ENCODE data around the gene CRABP2.

CRABP2 gene

DNA sequence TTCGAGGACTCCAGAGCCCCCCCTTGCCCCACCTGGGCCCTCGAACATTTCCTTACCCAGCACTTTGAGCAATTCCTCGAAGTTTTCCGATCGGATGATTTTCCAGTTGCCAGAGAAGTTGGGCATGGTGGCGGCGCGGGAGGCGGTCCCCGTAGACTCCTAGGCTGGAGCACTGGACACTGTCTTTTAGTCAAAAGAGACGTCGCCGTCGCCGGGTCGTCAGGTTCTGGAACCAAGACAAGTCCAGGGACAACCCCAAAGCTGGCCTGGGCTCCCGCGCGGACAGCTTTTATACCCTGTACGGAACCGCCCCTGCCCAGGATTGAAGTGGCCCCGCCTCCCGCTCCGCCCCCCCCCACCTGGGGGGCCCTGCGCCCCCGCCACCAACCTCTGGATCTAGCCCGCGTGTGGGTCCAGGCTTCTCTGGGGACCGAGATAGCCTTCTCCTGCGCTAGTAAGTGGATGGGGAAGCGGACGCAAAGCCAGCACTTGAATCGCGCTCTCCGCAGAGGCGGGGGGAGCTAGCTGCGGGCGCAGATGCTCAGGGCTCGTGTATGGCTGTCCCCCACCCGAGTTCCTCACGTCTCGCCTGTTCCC lies at the start of gene CRABP2:
Gene CRABP2, minus strand, starts transcription at position 263 of the 597 bp plus-strand sequence. Its CDS starts 137 bp downstream, at position 126.
- in situ Hi-C loops (cut with HindIII; ENCODE audit: low sequenced_read_pairs), result no loop called here

DNA sequence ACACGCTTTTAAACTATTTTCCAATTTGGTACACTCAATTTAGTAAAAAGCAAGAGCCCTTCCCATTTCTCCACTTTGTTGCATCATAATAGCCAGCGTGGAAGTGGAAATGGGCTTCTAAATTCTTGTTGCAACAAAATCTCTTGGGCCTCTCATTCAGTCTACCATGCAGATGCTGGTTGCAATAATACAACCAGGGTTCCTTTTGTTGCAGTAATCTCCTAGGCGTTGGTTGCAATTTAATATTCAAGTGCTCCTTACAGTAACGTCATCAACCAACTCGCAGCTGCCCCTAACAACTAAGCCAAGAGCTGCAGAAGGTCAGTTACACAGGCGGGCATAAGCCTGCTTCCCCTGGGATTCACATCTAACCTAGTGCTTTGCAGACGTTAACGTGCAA lies 48.8 kb upstream of the CRABP2 start:
- in situ Hi-C loops (cut with HindIII; ENCODE audit: low sequenced_read_pairs), result no loop called here

GRCh38 chr1:156752843-156753482 lies 47.6 kb upstream of the CRABP2 start:
- in situ Hi-C loops (cut with HindIII; ENCODE audit: low sequenced_read_pairs), result no loop called here

GRCh38 chr1:156751757-156752481 lies 46.5 kb upstream of the CRABP2 start:
- in situ Hi-C loops (cut with HindIII; ENCODE audit: low sequenced_read_pairs), result no loop called here

- in situ Hi-C loops (cut with HindIII; ENCODE audit: low sequenced_read_pairs), result no loop called here
Observed at GRCh38 chr1:156751451-156751756, 46.0 kb upstream of the CRABP2 start, which contains the start of gene HDGF. TSS of gene HDGF (minus strand) at chr1:156751675. CDS start at chr1:156751429, 246 bp downstream.

GRCh38 chr1:156750711-156751450 lies 45.5 kb upstream of the CRABP2 start:
- in situ Hi-C loops (cut with HindIII; ENCODE audit: low sequenced_read_pairs), result no loop called here

DNA sequence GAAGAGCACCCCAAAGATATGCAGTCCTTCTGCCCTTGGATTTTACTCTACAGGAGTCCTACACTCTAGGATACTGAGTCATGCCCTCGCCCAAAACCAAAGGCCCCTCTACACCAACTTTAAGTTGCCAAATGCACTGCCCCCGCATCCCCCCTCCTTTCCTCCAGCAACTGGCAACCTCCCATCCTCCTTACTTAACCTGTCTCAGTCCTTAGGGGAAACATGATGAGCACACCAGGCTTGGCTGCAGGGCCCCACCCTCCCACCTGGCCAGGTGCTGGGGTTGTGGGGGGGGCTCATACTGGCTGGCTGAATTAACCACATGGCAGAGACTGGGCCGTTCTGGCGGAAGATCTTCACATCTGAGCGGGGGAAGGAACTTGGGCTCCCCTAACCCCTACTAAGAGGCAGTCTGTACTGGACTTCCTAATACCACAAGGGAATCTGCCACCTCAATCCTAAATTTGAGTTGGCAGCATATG lies 44.8 kb upstream of the CRABP2 start:
- in situ Hi-C loops (cut with HindIII; ENCODE audit: low sequenced_read_pairs), result no loop called here

- in situ Hi-C loops (cut with HindIII; ENCODE audit: low sequenced_read_pairs), result no loop called here
Observed at GRCh38 chr1:156749419-156750118, 44.2 kb upstream of the CRABP2 start.

DNA sequence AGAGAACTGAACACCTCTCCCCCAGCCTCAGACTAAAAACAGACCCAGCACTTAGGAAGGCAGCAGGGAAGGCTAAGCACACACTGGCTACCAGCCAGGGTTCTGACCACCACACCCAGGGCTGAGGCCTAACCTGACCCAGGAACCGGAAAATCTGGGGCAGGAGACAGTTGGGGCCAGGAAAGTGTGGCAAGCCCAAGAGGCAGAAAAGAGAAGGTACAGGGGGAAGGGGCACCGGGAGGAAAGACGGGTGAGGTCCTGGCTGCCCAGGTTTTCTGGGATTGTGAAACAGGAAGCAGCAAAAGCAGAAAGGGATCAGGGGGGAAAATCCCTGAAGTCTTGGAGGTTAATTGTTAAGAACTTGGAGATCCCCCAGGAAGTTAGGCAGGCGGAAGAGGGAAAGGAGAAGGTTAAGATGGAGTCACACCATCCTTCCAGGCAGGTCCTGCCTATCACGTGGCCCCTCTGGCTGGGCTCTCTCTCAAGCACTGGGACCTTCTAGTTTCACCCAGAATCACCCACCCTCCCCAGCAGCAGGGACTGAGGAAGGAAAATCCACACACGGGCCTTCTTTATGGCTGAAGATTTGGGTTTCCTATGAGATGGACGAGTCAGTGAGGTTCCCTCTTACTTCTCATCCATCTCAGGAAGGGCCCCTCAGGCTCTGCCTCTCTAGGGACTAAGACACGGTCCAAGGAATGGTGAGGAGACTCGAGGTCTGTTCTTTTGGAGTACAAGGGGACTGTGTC lies 43.5 kb upstream of the CRABP2 start:
- in situ Hi-C loops (cut with HindIII; ENCODE audit: low sequenced_read_pairs), result no loop called here

DNA sequence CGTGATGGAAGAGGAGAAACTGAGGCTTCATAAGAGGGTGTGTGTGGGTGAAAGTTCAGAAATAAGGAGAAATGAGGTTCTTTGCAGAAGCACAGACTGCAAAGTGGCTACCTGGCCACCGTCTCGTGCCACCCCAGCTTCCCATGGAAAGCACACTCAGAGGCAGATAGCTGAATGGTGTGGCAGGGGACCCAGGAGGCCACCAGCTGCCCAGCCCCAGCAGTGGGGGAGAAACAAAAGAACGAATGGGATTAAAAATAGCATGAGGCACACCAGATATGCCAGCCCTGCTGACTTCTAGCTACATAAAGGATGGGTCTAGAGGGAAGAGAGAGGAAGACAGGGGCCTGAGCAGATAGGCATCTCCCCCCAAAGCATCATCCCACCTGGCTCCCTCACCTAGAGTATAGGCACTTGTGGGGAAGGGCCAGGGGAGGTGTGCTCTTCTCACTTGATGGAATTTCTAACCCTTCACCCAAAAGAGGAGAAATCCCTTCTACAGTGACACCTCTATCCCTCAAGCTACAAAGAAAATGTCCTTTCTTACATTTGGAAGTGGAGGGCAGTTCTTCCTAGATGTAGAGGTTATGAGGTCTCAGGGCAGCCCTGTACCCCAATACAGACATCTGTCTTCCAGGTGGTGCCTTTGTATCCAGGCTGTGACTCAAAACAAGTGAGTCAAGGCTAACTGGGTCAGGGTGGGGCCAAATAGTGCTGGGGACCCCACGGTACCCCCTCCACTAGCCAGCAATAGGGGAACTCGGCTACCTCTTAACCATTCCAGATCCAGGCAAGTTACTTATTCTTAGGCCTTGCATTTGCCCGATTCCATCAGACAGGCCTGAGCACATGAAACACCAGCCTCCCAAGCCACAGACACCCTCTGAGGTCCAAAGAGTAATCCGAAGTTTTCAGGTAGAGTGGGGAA lies 42.6 kb upstream of the CRABP2 start:
- in situ Hi-C loops (cut with HindIII; ENCODE audit: low sequenced_read_pairs), result no loop called here

DNA sequence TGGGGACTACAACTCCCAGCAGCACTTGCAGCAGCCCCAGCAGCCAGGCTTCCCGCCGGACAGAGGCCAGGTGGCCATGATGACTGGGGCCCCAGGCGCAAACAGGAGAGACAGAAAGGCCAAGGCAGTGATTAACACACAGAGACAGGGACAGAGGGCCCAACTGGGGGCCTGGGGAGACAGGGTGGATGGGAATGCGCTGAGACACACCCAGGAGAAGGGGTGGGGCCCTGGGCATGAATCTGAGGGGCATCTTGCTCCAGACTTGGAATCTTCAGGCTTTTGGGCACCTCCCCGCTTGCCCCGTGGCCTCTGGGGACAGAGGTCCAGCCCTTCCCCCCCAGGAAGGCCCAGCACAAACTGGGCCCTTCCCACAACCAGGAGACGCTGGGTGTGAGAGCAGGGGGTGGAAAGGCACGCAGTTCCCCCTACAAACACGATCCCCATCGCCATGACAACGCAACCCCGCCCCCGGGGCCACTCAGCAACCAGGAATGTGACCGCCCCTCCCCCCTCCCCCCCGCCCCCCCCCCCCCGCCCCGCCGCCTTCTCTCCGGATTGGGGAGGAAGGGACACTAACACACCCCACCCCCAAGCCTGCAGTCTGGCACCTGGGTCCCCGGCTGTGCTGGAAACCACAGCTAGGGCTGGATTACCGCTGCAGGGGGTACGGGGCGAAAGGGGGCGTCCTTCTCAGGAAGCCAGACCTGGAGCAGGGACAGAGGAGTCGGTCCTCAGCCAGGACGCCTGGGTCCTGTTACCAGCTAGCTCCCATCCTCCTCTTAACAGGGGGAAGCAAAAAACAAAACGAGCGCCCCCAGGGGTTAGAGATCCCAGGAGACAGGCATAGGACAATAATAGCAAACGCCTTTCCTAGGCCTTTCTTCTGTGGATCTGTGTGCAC lies 41.6 kb upstream of the CRABP2 start:
- in situ Hi-C loops (cut with HindIII; ENCODE audit: low sequenced_read_pairs), result no loop called here

DNA sequence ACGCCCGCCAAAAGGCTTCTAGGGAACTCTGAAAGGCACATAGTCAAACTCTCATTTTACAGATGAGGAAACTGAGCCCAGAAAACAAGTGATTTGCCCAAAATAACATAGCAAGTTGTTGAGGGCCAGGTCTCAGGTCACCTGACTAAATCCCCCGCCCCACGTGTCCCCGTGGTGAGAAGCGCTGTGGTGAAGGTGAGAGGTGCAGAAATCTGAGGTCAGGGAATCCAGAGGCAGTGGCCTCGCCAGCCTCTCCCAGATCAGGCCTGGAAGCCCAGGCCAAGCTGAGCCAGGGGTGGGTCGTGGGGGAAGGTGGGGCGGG lies 41.0 kb upstream of the CRABP2 start:
- in situ Hi-C loops (cut with HindIII; ENCODE audit: low sequenced_read_pairs), result no loop called here

DNA sequence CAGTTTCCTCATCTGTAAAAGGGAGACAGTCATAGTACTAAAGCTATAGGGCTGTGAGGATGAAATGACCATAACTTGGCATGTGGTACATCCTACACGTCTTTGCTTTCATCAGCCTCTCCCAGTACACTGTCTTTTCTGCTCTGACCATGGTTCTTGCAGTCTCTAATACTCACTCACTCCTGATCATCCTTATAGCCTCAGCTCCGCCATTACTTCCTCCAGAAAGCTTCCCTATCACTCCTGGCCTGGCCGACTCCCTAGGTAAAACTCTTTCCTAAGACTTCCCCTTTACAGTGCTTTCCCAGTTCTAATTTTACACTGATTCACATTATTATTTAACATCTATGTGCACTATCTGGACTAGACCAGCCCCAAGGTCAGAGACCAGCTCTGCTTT lies 40.5 kb upstream of the CRABP2 start:
- in situ Hi-C loops (cut with HindIII; ENCODE audit: low sequenced_read_pairs), result no loop called here

GRCh38 chr1:156744786-156745419 lies 39.5 kb upstream of the CRABP2 start:
- in situ Hi-C loops (cut with HindIII; ENCODE audit: low sequenced_read_pairs), result no loop called here

DNA sequence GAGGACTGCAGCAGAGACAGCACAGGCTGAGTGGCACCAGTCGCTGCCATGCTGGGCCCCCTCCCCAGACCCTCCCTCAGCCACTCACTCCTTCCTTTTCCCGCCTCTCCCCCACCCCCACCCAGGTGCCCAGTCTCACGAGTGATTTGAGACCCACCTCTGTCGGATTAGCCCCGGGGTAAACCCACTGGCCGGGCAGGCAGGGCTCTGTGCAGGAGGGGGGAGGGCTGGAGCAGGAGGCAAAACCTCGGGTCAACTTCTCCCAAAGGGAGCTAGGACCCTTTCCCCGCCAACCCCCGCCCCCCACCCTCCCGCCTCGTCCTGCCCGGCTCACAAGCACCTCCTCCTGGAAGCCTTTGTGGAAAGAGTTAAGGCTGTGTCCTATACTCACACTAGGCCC lies 39.0 kb upstream of the CRABP2 start:
- in situ Hi-C loops (cut with HindIII; ENCODE audit: low sequenced_read_pairs), result no loop called here

DNA sequence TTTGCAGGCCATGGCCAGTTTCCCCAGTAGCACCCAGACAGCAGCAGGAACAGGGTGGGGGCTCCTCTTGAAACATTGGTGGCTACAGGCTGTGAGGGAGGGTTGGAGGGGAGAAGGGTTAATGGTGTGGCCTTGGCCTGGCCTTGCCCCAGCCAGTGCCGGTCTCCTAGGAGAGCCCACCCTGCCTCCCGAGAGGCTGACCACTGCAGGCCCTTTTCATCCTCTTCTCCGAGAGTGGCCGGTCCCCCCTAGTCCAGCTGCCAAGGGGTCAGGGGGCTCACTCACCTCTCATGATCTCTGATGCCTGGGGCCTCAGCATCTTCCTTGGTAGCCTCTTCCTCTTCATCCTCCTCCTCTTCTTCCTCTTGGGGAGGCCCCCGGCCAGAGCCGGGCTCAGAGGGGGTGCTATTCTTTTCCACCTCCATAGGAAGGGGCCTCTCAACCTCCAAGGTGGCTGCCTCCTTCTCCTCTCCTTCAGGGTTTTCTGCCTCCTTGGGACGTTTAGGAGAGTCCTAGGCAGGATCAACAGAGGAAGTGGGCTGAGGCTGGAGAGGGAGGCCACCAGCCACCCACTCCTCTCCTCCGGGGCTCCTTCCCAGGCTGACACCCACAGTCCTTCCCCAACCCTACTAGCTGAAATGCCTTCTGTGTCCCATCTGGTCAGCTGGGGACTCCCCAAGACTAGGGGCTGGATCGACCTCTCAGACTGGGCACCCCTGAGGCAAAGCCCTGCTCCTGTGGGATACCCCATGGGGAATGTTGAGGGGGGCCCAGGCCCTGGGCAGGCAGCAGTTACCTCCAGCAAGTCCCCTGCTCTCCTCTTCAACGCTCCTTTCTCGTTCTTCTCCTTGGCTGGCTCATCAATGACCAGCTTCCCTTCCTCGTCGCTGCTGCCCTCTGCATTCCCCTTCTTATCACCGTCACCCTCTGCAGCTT lies 38.3 kb upstream of the CRABP2 start:
- in situ Hi-C loops (cut with HindIII; ENCODE audit: low sequenced_read_pairs), result no loop called here

DNA sequence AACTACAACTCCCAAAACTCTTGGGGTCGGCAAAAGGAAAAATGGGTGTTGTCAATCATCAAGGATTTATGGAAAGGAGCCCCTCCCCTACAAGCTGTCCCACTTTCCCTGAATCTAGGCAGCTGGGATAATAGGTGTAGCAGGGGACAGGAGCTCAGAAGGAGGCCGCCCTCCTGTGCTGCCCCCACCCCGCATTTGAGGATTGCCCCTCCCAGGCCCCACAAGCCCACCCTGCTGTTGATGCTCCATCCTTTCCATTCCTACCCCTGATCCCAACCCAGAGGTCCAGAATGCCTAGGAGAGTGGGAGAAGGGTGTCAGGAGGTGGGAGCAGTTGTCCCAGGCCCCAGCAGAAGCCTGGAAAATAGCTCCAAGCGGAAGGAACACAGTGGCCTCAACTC lies 37.4 kb upstream of the CRABP2 start:
- in situ Hi-C loops (cut with HindIII; ENCODE audit: low sequenced_read_pairs), result no loop called here

All from DLD1 (cell line).